NCI-H82 treated with DMSO at 0.1 percent for 48 hours (cell line): Measurements from ENCODE around the gene FXYD2.
A peak's percentile ranks its signal among the peaks of the same experiment; 100 is the strongest.
"Not testable (repeated sequence)": the region's sequence is repeated elsewhere in the genome, so short reads cannot be mapped to it uniquely, and the experiment has no call there.

Experiments used
- DNase-seq: peaks from one replicate; lab custom pipeline; 2025; ENCODE audit not compliant: unreplicated experiment; lab: John Stamatoyannopoulos, UW

The FXYD2 gene

DNA sequence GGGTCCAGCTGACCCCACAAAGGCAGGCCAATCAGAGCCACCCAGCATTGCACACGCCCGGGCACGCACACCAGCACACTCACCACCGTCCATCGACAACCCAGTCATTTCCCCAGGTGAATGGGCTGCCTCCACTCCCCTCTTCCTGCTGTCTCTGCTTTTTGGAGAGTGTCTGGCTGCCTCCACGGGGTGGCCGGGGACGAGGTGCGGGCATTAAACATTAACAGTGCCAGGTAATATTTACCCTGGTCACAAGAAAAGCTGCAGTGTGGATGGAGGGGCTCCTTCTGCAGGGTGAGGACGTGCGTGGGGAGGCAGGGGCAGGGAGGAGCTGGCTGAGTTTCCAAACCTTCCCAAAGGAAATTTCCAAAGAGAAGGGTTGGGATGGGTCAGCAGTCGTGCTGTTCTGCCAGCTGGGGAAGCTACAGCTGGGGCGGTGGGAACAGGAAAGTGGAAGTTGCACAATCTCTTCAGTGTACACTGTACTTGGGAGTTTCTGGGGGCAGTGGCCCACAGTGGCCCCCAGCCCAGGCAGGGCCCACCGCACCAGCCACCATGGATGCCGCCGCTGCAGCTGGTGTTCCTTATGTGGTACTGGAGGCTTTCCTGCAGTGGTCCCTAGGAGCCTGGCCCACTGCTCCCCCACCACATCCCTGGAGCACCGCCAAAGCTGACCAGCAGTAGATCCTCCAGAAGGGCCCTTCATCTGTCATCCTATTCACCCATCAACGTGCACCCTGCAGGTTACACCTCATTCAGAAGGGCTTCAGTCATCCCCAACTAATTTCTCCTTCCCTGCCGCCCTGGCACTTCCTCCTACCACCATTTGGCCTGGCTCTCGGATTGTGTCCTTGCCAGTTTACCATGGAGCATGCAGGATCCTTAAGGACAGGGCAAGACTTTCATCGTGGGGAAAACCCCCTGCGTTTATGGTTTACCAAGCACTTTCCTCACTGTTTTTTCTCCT lies at the start of gene FXYD2:
Gene FXYD2 (minus strand): TSS at position 174 of the 967 bp plus-strand sequence. CDS start 66 bp downstream, at position 108.
- DNase-seq, result no peak

DNA sequence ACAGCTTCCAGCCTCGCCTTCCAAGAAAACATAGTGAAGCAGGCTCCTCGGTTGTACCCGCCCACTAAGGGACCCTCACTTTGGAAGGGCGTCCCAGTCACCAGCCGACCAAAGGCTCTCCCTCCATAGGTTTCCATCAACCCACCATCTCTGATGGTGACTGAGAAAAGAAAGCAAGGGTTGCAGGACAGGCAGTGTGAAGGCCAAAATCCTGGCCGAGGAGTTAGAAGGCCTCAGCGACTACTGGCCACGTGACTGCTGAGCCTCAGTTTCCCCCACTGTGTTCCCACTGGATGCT lies 49.2 kb upstream of the FXYD2 start:
- DNase-seq, result no peak

DNA sequence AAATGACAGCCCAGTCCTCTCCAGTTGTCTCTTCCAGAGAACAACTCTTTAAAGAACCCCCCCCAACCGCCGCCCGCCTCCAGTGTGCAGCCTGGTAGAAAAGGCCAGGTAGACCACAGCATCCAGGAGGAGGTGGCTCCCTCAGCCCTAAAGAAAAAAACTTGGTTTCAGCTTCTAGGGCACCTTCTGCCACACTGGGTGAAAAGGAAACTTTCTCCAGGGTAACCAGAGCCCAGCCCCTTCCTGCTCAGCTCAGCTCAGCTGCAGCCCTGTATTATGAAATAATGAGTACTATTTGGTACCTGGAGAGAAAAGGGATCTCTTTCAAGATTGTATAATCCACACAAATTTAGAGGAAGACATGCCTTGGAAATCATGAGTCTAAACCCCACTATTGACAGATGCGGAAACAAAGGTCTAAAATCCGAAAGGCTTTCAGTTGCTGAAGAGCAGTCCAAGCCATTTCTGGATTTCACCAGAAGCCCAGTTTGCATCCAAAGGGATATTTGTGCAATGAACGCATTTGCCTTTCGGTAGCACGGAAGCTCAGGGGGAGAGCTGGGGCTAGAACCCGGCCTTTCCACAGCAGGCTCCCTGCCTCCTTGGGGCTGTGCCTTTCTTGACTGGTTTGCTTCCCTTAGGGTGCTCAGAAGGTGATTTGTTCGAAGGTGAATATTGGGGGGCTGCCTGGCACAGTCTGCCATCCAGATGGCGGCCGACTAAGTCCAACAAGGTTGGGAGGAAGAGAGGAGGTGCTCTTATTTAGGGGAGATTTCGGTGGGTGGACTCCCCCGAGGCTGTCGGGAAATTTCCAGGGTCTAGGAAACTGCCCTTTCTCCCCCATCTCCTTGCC lies 48.7 kb upstream of the FXYD2 start:
- no peak for DNase-seq

DNA sequence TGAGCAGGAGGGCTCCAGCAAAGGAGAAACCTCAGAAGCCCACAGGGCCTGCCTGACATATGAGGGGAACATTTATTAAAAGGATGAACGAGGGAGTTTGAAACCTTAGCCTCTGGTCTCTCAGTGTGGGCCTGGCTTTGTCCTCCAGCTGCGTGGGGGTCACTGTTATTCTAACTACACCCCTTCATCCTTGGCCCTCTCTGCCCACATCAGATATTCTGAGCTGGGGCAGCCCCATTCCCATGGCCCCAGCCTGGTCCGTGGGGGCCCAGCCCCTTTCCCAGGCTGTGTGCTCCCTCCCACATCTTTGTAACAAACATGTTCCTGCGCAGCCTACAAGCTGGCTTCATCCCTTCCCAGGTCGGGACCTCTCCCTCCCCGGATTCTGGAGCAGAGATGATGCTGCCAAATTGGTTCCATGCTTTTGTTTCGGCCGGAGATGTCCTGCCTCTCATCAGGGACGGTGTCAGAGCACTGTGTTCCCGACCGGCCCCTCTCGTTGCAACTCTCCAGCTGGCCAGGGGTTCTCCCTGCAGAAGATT lies 47.9 kb upstream of the FXYD2 start:
- DNase-seq, result no peak

DNA sequence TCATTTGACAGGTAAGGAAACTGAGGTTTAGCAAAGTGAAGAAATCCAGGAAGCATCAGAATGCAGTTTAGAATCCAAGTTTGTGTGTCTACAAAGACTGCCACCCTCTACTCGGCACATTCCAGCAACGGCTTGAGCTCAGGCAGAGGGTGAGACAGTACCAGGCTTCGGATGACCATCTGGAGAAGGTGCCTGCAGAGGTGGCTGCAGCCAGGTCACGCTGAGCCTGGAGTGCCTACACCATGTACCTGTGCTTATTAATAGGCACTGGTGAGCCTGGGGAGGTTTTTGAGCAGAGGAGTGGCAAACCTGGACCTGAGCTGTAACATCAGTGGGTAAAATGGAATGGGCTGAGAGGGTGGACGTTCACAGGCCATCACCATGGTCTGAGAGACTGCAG lies 47.2 kb upstream of the FXYD2 start:
- no peak for DNase-seq

DNA sequence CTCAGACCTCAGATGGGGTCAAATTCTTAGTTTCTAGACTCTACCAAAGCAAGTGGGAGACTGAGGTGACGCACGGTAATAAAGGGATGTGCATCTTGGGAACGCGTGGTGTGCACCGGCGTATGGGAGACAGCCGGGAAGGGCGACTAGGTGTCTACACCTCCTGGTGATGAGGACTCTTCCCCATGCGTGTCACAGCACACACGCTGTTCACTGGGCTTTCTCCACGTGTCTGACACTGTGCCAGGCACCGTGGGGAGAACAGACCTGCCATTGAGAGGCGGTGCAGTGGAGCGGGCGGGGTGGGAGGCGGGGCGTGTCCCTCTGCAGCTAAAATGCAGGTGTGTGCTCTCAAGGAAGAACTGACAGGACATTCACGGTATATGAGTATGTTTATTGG lies 46.6 kb upstream of the FXYD2 start:
- DNase-seq, result no peak

DNA sequence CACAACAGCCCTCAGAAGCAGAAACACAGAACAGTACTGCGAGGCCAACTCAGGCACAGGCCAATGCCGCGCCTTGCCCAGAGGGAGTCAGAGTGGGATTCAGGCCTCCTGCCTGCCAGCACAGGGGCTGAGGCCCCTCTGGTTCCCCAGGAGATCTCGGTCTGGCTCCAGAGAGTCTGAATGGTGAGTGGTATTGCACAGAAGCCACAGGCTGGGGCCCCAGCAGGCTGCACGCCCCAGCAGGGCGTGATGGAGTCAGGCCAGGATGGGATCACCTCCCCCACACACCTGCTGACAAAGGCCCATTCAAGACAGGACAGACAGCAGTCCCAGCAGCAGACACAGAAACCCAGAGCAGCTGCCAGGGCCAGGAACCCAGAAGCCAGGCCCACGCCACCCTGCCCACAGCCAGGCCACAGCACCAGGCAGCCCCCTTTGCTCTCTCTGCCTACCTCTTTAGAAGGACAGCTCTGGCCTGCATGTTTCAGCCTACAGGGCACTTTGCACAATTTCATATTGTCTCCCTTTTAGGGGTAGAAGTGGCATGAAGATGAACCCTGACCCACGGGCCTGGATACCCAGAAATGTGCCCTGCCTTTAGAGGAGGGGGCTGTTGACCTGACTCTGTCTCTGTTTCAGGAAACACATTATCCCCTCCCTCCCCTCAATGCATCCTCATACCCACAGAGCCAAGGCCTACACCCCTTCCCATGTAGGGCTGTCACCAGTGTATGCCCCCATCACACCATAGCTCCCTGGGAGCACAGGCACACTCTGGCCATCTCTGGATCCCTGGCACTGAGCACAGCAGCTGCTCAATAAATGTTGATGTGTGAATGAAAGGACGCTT lies 45.8 kb upstream of the FXYD2 start:
- DNase-seq, result no peak

DNA sequence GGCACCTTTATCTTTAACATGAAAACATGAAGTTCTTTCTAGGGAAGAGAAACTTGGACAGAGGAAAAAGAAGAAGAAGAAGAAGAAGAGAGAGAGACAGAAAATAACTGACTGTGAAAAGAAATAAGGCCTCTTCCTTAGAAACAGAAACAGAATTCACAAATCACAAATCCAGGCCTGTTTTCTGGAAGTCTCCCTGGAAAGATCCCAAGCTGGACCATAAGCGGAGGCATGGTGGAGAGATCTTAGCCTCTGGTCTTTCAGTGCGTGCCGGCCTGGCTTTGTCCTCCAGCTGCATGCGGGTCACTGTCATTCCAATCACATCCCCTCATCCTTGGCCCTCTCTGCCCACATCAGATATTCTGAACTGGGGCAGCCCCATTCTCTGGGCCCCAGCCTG lies 45.1 kb upstream of the FXYD2 start:
- no peak for DNase-seq

DNA sequence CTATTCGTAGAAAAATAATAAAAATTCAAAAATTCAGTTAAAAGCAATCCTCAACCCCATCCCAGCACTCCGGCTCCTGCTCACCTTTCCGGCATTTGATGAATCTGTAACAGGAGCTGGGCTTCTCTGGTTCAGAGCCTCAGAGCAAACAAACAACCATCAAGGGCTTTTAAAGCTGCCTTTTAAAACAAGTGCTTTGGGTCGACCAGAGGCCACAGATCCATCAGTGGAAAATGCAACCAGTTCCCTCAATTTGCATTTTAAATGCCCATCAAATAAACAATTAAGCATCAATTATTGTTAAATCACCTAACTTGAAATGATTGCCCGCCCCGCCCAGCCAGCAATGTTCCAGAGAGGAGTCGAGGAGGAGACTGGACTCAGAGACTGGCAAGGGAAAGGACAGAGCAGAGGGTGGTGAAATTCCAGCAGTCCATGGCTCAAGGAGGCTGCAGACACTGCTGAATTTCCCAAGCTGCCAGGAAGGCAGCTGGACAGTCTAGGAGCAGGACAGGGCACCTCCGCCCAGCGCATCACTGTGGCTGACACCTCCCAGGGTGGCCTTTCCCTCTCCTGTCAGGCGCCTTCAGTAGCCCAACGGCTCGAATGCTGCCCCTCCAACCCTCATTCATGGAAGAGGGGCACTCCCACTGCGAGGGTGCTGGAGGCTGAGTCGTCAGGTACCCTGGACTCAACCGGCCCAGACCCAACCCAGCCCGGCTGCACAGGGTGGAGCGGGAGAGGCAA lies 44.4 kb upstream of the FXYD2 start:
- DNase-seq, result no peak

DNA sequence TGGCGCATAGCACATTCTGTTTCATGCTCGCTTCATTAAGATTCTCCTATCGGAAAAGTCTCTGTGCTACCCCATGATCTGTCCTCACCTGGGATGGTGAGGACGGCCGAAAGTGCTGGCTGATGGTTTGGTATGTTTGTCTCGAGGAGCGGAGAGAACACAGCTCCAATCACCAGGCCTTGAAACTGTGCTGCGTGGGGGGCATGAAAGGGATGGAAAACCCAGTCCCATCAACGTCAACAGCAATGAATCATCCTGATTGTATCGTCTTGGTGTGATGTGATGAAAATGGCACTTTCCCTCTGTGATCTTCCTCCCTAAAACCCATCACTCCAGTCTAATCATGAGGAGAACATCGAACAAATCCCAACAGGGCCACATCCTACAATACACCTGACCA lies 43.5 kb upstream of the FXYD2 start:
- DNase-seq, result no peak

DNA sequence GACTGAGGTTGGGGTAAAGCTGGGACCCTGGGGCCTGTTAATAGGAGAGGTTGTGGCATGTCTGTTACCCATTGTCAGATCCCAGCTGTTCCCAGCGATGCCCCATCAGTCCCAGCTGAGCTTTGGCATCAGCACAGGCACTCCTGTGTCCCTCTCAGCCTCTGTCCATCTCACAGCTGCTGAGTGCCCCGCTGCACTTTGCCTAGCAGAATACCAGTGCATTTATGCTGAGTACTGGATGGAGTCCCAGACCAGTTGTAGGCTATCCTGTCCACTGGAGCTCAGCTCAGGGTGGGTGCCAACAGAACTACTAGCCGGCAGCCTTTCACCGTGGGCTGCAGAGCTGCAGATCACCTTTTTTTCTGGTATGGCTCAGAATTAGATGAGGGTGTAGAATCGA lies 42.0 kb upstream of the FXYD2 start:
- DNase-seq, result no peak

DNA sequence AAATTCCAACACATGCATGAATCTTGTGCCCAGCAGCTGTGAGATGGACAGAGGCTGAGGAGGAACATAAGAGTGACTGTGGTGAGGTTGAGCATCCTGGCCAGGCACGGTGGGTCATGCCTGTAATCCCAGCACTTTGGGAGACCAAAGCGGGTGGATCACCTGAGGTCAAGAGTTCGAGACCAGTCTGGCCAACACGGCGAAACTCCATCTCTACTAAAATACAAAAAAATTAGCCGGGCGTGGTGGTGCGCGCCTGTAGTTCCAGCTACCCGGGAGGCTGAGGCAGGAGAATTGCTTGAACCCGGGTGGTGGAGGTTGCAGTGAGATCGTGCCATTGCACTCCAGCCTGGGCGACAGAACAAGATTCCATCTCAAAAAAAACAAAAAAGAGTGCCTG lies 41.0 kb upstream of the FXYD2 start:
- DNase-seq, result not testable (repeated sequence)

DNA sequence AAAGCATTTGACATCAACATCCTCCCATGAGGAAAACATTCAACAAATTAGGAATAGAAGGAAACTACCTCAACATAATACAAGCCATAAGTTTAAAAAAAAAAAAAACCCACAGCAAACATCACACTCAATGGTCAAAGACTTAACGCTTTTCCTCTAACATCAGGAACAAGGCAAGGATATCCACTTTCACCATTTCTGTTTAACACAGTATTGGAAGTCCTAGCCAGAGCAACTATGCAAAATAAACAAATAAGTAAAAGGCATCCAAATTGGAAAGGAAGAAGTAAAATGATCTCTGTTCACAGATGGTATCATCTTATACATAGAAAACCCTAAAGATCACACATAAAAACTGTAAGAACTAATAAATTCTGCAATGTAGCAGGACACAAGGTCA lies 38.8 kb upstream of the FXYD2 start:
- no peak for DNase-seq

DNA sequence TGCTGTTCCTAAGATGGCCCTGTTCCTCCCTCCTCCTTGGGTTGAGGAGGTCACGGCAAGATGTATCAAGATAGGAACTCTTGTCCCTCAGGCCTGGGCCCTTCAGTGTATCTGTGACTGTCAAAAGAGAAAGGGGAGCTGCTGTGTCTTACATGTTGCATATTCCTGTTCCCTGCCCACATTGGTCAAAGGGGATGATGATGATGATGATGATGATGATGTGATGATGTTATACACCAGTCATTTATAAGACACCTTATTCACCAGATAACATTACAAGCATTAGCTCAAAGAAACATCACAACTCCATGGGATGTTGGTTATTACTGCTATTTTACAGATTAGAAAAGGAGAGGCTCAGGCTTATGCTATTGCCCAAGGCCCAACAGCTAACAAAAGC lies 38.2 kb upstream of the FXYD2 start:
- no peak for DNase-seq

DNA sequence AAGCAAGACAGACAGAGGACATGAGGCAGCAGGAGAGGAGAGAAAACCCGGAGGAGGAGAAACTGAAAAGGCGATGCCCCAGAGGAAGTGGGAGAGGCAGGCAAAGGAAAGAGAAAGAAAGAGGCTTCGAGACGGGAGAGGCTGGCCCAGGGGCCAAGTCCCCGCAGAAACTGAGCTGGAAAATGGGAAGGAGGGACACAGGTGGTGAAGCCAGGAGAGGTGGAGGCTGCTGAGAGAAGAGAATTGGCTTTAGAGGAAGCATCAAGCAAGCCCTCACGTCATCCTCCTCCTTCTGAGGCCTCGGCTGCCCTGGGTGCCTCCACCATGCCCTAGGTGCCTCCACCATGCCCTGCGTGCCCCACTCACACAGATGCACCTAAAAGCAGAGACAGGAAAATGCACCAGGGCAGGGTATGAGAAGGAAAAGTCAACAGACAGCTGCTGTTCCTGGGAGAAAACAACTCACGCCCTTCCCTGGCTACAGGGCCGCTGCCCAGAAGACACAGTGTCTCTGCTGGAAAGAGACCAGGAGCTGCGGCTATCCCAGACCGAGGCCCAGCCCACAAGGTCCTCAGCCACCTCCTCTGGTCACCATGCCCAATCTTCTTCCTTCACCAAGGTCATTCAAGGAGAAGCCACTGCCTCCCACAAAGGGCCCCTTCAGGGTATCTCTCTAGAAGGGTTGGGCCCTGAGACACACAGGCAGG lies 37.6 kb upstream of the FXYD2 start:
- DNase-seq, result no peak

DNA sequence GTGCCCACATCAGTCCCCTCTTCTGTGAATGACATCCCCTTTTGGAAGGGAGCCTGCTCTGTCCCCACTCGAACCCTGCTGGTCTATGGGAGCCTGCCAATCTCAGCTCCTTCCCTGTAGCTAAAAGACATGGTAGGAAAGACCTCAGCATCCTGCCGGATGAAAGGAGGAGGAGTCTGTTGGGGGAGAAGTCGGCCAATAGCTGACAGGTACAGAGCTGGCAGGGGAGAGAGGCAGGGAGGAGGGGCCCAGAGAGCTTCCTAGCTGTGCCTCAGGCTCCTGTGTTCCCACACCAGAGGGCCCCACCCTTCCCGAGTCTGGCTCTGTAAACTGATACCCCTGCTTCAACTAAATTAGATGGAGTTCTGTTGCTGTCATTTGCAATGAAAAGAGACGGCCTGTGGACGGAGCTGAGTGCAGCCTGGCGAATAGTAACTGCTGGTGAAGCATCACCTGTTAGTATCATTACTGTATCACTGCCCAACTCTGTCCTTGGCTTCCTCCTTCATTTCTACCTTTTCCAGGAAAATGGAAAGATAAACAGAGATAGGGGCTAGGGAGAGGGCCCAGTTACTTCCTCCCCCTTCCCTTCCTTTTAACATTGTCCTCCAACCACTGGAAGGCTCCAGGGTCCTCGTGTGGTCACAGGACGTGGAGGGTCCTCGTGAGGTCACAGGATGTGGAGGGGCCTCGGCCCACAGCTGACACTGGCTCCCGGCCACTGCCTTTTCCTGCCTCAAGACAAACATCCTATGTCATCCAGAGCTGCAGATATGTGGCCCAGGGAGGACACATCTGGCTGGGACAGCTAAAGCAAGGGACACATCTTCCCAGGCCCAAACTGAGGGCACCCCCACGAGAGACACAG lies 36.8 kb upstream of the FXYD2 start:
- DNase-seq, result peak; percentile 20

DNA sequence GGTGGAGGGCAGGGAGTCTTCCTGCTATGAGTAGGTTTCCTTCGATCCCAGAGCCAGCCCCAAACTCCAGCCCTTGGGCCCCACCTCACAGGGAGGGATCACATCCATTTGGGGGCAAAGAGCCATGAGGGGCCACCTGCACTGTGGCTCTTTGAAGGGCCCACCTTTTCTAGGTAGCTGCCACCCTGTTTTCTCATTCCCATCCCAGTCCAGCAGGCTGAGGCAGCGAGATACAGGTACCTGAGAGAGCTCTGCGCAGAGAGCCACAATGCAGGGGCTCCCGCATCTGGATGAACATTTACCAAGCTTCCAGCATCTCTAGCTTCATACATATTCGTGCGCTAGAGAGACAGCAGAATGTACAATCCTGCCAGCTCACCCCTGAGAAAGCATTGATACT lies 35.6 kb upstream of the FXYD2 start:
- DNase-seq, result no peak

DNA sequence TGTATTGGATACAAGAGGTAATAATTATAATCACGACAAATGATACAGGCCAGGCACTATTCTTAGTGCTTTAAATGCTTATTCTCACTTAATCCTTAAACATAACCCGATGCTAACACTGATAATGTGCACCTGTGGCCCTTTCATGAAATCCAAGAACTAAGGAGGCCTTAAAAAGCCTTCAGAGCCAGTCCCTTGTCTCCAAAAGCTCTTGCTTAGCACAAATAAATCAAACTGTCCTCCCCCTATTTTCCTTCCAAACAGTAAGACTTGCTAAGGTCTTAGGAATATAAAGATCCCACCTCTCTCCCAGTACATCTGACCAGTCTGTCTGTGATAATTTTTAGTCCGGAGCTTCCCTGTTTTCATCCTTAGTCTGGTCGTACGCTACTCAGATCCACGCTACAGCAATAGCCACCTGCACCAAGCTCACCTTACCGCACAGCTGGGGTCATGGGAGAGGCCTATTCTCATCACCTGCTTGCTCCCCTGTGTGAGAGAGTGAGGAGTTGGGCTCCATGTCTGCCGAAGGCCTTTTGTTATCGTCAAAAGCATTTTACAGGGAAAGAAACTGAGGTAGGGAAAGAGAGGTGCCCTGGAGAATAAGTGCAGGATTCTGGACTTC lies 35.1 kb upstream of the FXYD2 start:
- DNase-seq, result no peak
